Neuron (in vitro differentiated cells): ENCODE data around the gene RRN3.
"Not testable (repeated sequence)": the region's sequence is repeated elsewhere in the genome, so short reads cannot be mapped to it uniquely, and the experiment has no call there.

Experiments used
- H2AFZ ChIP-seq: one replicate; pipeline ENCODE4 v1.6.1; 2013; ENCODE audit warnings: low read depth, mild to moderate bottlenecking, inconsistent platforms, low read length, moderate library complexity
- H3K27me3 ChIP-seq: one replicate; pipeline ENCODE4 v1.6.1; 2013; ENCODE audit warnings: low read length; ENCODE audit not compliant: insufficient read depth
- H3K36me3 ChIP-seq: one replicate; pipeline ENCODE4 v1.6.1; 2013; ENCODE audit warnings: low read length; ENCODE audit not compliant: insufficient read depth
- H3K4me1 ChIP-seq: one replicate; pipeline ENCODE4 v1.6.1; 2013; ENCODE audit warnings: low read length; ENCODE audit not compliant: insufficient read depth
- H3K4me3 ChIP-seq: 2 replicates; pipeline ENCODE4 v1.5.1; 2013; ENCODE audit warnings: mild to moderate bottlenecking, low read length, moderate library complexity
- H3K9me3 ChIP-seq: one replicate; pipeline ENCODE4 v1.6.1; 2013; ENCODE audit warnings: low read length

RRN3 gene

GRCh38 chr16:15073101-15073500, 21.0 kb downstream of the RRN3 start:
- no peaks in the 10 kb centered on the region for H3K9me3 ChIP-seq
- no peak overlapping the region for H2AFZ ChIP-seq
- H3K4me3 ChIP-seq = no peak overlapping the region
- peaks cover 49% of the 10 kb centered on the region for H3K36me3 ChIP-seq
- no peaks in the 10 kb centered on the region for H3K27me3 ChIP-seq
- H3K4me1 ChIP-seq = no peaks in the 10 kb centered on the region

- H3K4me1 ChIP-seq, H3K9me3 ChIP-seq, H2AFZ ChIP-seq, H3K27me3 ChIP-seq, H3K4me3 ChIP-seq: not testable (repeated sequence)
- H3K36me3 ChIP-seq = peaks cover 49% of the 10 kb centered on the region
Observed at GRCh38 chr16:15071916-15072769, 21.9 kb downstream of the RRN3 start.

- peaks cover 48% of the 10 kb centered on the region for H3K36me3 ChIP-seq
- not testable (repeated sequence) for H3K9me3 ChIP-seq, H3K27me3 ChIP-seq
Observed at GRCh38 chr16:15071013-15071412, 23.1 kb downstream of the RRN3 start.

GRCh38 chr16:15066690-15067089, 27.4 kb downstream of the RRN3 start:
- peaks cover 38% of the 10 kb centered on the region for H3K36me3 ChIP-seq
- not testable (repeated sequence) for H3K27me3 ChIP-seq, H3K4me3 ChIP-seq, H2AFZ ChIP-seq, H3K9me3 ChIP-seq, H3K4me1 ChIP-seq

More at GRCh38 chr16:15071013-15071412, 23.1 kb downstream of the RRN3 start:
- not testable (repeated sequence) for H3K4me1 ChIP-seq, H3K4me3 ChIP-seq, H2AFZ ChIP-seq

GRCh38 chr16:15065961-15066360, 28.1 kb downstream of the RRN3 start:
- not testable (repeated sequence) for H3K27me3 ChIP-seq, H3K4me1 ChIP-seq, H3K4me3 ChIP-seq, H2AFZ ChIP-seq, H3K9me3 ChIP-seq
- peaks cover 45% of the 10 kb centered on the region for H3K36me3 ChIP-seq

GRCh38 chr16:15062085-15062810, 31.8 kb downstream of the RRN3 start:
- not testable (repeated sequence) for H3K4me3 ChIP-seq, H3K27me3 ChIP-seq, H3K9me3 ChIP-seq, H3K4me1 ChIP-seq, H2AFZ ChIP-seq
- H3K36me3 ChIP-seq = peaks cover 56% of the 10 kb centered on the region

- Histone ChIP-seq H3K36me3 (peaks cover 45% of the 10 kb centered on the region), H3K27me3 (no peaks in the 10 kb centered on the region), H3K4me3 (no peak overlapping the region), H3K9me3 (no peaks in the 10 kb centered on the region), H3K4me1 (no peaks in the 10 kb centered on the region), H2AFZ (no peak overlapping the region)
Observed at GRCh38 chr16:15059324-15059723, 34.7 kb downstream of the RRN3 start.

GRCh38 chr16:15057681-15058417, 36.2 kb downstream of the RRN3 start:
- no peak overlapping the region for H3K4me3 ChIP-seq
- peaks cover 38% of the 10 kb centered on the region for H3K36me3 ChIP-seq

GRCh38 chr16:15055141-15056053, 38.7 kb downstream of the RRN3 start:
- no peaks in the 10 kb centered on the region for H3K27me3 ChIP-seq
- H3K36me3 ChIP-seq = peaks cover 16% of the 10 kb centered on the region
- no peaks in the 10 kb centered on the region for H3K4me1 ChIP-seq
- H2AFZ ChIP-seq = peak overlapping the region; percentile 86
- H3K4me3 ChIP-seq = peak overlapping the region; percentile 70
- H3K9me3 ChIP-seq = no peaks in the 10 kb centered on the region

More at GRCh38 chr16:15057681-15058417, 36.2 kb downstream of the RRN3 start:
- Histone ChIP-seq H2AFZ (no peak overlapping the region), H3K4me1 (no peaks in the 10 kb centered on the region), H3K9me3 (no peaks in the 10 kb centered on the region), H3K27me3 (no peaks in the 10 kb centered on the region)

GRCh38 chr16:15054357-15055140, 39.5 kb downstream of the RRN3 start:
- Histone ChIP-seq H3K9me3 (no peaks in the 10 kb centered on the region), H3K27me3 (no peaks in the 10 kb centered on the region), H3K4me3 (peak overlapping the region; percentile 70), H2AFZ (peak overlapping the region; percentile 86), H3K36me3 (peaks cover 7% of the 10 kb centered on the region), H3K4me1 (no peaks in the 10 kb centered on the region)

GRCh38 chr16:15053904-15054303, 40.2 kb downstream of the RRN3 start:
- Histone ChIP-seq H3K4me3 (no peak overlapping the region), H3K4me1 (no peaks in the 10 kb centered on the region), H3K27me3 (no peaks in the 10 kb centered on the region), H3K36me3 (peaks cover under 1% of the 10 kb centered on the region), H3K9me3 (no peaks in the 10 kb centered on the region), H2AFZ (no peak overlapping the region)
